ENCODE results near the gene MXRA7. TPM values are rescaled to one million over a fixed set of nuclear protein-coding genes. Genes with fewer than 3 reads are reported as not detected.
"Not testable (repeated sequence)": the region's sequence is repeated elsewhere in the genome, so short reads cannot be mapped to it uniquely, and the experiment has no call there.

The MXRA7 gene
- total RNA-seq, 4 donors from 2014 or later, result 124 to 230 (median 197) TPM

DNA sequence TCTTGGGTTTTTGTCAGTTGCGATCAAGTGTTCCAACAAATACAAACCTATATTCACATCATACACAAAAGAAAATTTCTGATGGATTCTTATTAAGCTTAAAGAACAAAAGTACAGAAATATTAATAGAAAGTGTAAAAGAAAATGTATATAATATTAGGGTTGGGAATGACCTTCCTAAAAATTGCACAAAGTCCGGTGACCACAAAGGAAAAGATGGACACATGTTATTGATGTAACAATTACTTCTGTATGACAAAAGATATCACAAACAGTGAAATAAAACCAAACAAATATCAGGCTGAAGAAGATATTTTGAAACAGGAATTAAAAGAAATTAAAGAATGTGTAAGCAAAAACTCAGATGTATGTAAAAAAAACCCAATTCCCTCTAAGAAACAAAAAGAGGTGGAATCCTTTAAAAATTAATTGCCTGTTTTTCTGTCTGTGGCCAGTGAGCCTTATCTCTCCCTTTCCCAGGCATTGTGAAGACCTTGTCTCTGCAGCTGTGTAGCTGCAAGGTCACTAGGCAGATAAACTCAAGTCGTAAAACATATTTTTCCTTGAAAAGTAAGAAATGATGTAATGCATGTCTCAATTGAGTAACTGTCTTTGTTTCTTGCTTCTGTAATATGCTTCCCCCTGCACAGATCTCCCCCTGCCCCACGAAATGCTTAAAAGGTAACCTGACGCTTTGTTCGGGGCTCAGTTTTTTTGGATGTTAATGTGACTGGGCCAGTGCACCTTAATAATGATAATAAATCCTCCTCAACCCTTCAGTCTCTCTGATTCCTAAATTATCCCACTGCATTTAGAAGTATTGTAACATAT lies 70.0 kb downstream of the MXRA7 start:
- 60 to 64% methylated on average over 6 of the region's 6 CpGs for WGBS, 2 donors

DNA sequence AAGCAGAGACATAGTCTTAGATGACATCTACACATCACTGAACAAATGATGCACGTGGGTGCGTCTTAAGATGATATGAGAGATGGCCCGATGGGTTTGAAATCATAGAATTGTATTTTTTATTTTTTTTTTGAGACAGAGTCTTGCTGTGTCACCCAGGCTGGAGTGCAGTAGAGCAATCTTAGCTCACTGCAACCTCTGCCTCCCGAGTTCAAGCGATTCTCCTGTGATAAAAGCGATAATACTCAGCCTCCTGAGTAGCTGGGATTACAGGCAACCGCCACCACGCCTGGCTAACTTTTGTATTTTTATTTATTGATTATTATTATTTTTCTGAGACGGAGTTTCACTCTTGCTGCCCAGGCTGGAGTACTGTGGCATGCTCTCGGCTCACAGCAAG lies 72.5 kb downstream of the MXRA7 start:
- Histone ChIP-seq H3K4me3 (no peak overlapping the region), H3K4me1 (no peaks in the 10 kb centered on the region), H3K36me3 (no peaks in the 10 kb centered on the region), H3K27ac (no peak overlapping the region), H3K27me3 (no peaks in the 10 kb centered on the region), H3K9me3 (no peaks in the 10 kb centered on the region)
- WGBS, 2 donors, result 92 to 93% methylated on average over 10 of the region's 10 CpGs
- TF ChIP-seq, protein P1, sequence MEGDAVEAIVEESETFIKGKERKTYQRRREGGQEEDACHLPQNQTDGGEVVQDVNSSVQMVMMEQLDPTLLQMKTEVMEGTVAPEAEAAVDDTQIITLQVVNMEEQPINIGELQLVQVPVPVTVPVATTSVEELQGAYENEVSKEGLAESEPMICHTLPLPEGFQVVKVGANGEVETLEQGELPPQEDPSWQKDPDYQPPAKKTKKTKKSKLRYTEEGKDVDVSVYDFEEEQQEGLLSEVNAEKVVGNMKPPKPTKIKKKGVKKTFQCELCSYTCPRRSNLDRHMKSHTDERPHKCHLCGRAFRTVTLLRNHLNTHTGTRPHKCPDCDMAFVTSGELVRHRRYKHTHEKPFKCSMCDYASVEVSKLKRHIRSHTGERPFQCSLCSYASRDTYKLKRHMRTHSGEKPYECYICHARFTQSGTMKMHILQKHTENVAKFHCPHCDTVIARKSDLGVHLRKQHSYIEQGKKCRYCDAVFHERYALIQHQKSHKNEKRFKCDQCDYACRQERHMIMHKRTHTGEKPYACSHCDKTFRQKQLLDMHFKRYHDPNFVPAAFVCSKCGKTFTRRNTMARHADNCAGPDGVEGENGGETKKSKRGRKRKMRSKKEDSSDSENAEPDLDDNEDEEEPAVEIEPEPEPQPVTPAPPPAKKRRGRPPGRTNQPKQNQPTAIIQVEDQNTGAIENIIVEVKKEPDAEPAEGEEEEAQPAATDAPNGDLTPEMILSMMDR (IDR thresholded peaks at IDR 0.05), result no peak
- no peak for TF ChIP-seq POLR2A (IDR thresholded peaks at IDR 0.05)
- no peak for TF ChIP-seq EP300 (IDR thresholded peaks at IDR 0.05)
- DNase-seq (ENCODE audit: low spot score in 2 of 2), result no peak

More for the DNA sequence above, 70.0 kb downstream of the MXRA7 start:
- no peak overlapping the region for H3K4me3 ChIP-seq
- no peaks in the 10 kb centered on the region for H3K4me1 ChIP-seq
- H3K27me3 ChIP-seq, result no peaks in the 10 kb centered on the region
- H3K27ac ChIP-seq, result no peak overlapping the region
- H3K36me3 ChIP-seq, result no peaks in the 10 kb centered on the region
- H3K9me3 ChIP-seq, result no peaks in the 10 kb centered on the region
- DNase-seq (ENCODE audit: low spot score in 2 of 2), result no peak
- TF ChIP-seq, protein P1 (IDR thresholded peaks at IDR 0.05), result no peak
- no peak for TF ChIP-seq POLR2A (IDR thresholded peaks at IDR 0.05)
- no peak for TF ChIP-seq EP300 (IDR thresholded peaks at IDR 0.05)

DNA sequence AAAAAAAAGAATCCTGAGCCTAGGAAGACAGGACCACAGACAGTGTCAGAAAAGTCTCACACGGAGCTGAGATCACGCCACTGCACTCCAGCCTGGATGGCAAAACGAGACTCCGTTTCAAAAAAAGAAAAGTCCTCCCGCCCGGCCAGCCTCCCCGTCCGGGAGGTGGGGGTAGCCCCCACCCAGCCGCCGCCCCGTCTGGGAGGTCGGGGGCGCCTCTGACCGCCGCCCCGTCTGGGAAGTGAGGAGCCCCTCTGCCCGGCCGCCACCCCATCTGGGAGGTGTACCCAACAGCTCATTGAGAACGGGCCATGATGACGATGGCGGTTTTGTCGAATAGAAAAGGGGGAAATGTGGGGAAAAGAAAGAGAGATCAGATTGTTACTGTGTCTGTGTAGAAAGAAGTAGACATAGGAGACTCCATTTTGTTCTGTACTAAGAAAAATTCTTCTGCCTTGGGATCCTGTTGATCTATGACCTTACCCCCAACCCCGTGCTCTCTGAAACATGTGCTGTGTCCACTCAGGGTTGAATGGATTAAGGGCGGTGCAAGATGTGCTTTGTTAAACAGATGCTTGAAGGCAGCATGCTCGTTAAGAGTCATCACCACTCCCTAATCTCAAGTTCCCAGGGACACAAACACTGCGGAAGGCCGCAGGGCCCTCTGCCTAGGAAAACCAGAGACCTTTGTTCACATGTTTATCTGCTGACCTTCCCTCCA lies 74.1 kb downstream of the MXRA7 start:
- H3K4me1 ChIP-seq; H3K36me3 ChIP-seq; H3K4me3 ChIP-seq; H3K9me3 ChIP-seq; H3K27ac ChIP-seq; DNase-seq (ENCODE audit: low spot score in 2 of 2); H3K27me3 ChIP-seq: not testable (repeated sequence)
- whole genome bisulfite sequencing, 2 donors, result 61 to 69% methylated on average over 21 to 27 of the region's 27 CpGs

DNA sequence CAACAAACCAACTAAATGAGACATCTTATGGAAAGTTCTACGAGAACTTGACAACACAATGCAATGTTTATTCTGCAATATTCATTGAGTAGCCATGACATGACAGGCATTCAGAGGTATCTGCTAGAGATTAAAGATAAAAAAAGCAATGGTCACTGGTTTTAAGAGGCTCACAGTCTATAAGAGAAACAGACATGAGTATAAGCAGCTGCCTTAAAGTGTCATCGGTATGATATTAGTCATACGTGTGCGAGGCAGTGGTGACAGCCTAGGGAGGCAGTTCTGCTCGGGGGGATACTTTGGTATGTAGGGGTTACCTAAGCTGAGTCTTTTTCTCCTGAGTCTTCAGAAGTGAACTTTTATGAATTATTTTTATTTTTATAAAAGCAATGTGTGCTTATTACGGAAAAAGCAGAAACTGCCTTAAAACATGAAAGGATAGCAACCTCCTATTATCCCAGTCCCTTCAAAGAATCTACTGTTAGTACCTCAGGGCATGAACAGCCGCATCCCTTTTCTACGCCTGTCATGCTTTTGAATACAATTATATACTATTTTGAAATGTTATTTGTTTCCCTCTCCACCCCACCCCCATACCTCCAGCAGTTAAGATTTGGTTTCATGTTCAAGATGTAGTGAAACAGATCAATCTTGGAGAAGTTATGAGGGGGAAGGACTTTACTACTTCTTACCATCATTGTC lies 75.0 kb downstream of the MXRA7 start:
- TF ChIP-seq POLR2A (IDR thresholded peaks at IDR 0.05), result no peak
- TF ChIP-seq, protein P1 (IDR thresholded peaks at IDR 0.05), result no peak
- no peak for TF ChIP-seq EP300 (IDR thresholded peaks at IDR 0.05)
- WGBS, 2 donors, result 76 to 83% methylated on average over 8 of the region's 8 CpGs
- H3K27me3 ChIP-seq, result no peaks in the 10 kb centered on the region
- H3K4me3 ChIP-seq, result no peak overlapping the region
- H3K4me1 ChIP-seq, result peaks cover 0 to 4% (median 0%) of the 10 kb centered on the region in 4 donors
- H3K36me3 ChIP-seq, result no peaks in the 10 kb centered on the region
- DNase-seq (ENCODE audit: low spot score in 2 of 2), result no peak
- H3K27ac ChIP-seq, result no peak overlapping the region
- H3K9me3 ChIP-seq, result no peaks in the 10 kb centered on the region

DNA sequence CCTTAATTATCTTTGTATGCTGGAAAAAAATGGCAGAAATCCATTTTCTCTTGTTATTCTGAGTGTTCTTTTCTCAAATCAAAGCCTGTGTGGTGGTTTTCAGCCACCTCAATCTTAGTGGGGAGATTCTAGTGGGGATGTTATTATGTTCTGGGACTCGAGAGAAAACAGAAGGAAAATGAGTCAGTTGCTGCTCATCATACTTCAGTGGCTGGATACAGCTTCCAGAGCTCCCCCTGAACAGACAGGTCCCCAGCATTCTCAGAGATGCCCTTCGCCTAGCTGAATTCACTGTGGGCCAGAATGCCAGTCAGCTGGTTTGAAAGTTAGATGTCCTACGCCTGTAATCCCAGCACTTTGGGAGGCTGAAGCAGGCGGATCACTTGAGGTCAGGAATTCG lies 75.7 kb downstream of the MXRA7 start:
- Histone ChIP-seq H3K27me3 (no peaks in the 10 kb centered on the region), H3K27ac (no peak overlapping the region), H3K4me3 (no peak overlapping the region), H3K4me1 (peaks cover 0 to 4% (median 0%) of the 10 kb centered on the region in 4 donors), H3K9me3 (no peaks in the 10 kb centered on the region), H3K36me3 (no peaks in the 10 kb centered on the region)
- TF ChIP-seq, protein P1 (IDR thresholded peaks at IDR 0.05), result no peak
- TF ChIP-seq POLR2A (IDR thresholded peaks at IDR 0.05), result no peak
- TF ChIP-seq EP300 (IDR thresholded peaks at IDR 0.05), result no peak
- DNase-seq (ENCODE audit: low spot score in 2 of 2), result no peak
- 85 to 93% methylated on average over 5 of the region's 5 CpGs for WGBS, 2 donors
